ENCODE data around the gene HDGFL2. TPM values are rescaled to one million over a fixed set of nuclear protein-coding genes. Genes with fewer than 3 reads are reported as not detected.

Gene HDGFL2
- total and polyA plus RNA-seq, 8 donors = 12.8 to 32.9 (median 18.3) TPM

DNA sequence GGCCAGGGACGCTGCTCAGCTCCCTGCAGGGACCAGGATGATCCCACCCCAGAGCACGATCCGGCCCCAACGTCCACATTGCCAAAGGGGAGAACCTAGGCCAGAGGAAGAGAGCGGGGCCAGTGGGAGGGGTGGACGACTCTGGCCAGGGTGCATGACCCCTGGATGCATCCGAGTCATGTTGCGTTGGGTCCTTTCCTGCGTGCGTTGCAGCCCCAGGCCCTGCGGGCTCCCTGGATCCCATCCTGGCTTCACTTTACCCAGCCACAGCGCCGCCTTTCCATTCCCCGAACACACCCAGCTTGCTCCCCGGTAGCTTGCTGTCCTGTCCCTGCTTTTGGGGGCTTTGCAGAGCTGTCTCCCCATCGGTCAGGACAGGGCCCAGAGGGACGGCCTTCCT lies 35.7 kb downstream of the HDGFL2 start:
- DNase-seq (peak in 1 of 6 donors; percentile 17), FAIRE-seq (no peak), ATAC-seq (no peak)
- Histone ChIP-seq H3K27ac (no peak overlapping the region), H3K9me3 (no peaks in the 10 kb centered on the region), H3K36me3 (peaks cover 0 to 4% (median 0%) of the 10 kb centered on the region in 3 donors), H3K4me1 (no peaks in the 10 kb centered on the region), H3K4me3 (no peak overlapping the region), H3K27me3 (no peaks in the 10 kb centered on the region)
- 86 to 91% methylated on average over 17 of the region's 17 CpGs for WGBS, 2 donors
- intact Hi-C loops (cut with DNase I) = no loop called here
- TF ChIP-seq, protein P1, sequence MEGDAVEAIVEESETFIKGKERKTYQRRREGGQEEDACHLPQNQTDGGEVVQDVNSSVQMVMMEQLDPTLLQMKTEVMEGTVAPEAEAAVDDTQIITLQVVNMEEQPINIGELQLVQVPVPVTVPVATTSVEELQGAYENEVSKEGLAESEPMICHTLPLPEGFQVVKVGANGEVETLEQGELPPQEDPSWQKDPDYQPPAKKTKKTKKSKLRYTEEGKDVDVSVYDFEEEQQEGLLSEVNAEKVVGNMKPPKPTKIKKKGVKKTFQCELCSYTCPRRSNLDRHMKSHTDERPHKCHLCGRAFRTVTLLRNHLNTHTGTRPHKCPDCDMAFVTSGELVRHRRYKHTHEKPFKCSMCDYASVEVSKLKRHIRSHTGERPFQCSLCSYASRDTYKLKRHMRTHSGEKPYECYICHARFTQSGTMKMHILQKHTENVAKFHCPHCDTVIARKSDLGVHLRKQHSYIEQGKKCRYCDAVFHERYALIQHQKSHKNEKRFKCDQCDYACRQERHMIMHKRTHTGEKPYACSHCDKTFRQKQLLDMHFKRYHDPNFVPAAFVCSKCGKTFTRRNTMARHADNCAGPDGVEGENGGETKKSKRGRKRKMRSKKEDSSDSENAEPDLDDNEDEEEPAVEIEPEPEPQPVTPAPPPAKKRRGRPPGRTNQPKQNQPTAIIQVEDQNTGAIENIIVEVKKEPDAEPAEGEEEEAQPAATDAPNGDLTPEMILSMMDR (IDR thresholded peaks at IDR 0.05) = no peak

DNA sequence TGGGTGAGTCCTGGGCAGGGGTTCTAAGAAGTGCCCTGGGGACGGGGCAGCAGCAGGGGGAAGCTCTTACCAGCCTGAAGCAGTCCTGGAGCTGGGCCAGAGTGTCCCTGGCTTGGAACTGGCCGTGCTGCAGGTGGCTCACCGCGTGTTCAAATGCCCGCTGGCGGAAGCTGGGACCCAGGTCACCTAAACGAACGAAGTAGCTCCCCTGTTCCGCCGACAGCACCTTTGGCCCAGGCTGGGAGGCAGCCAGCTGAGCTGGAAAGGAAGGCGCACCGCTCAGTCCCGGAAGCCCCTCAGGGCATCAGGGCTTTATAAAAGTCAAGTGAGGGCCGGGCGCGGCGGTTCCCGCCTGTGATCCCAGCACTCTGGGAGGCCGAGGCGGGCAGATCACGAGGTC lies 36.6 kb downstream of the HDGFL2 start:
- no peak for ATAC-seq
- 91 to 95% methylated on average over 18 to 20 of the region's 21 CpGs for WGBS, 2 donors

DNA sequence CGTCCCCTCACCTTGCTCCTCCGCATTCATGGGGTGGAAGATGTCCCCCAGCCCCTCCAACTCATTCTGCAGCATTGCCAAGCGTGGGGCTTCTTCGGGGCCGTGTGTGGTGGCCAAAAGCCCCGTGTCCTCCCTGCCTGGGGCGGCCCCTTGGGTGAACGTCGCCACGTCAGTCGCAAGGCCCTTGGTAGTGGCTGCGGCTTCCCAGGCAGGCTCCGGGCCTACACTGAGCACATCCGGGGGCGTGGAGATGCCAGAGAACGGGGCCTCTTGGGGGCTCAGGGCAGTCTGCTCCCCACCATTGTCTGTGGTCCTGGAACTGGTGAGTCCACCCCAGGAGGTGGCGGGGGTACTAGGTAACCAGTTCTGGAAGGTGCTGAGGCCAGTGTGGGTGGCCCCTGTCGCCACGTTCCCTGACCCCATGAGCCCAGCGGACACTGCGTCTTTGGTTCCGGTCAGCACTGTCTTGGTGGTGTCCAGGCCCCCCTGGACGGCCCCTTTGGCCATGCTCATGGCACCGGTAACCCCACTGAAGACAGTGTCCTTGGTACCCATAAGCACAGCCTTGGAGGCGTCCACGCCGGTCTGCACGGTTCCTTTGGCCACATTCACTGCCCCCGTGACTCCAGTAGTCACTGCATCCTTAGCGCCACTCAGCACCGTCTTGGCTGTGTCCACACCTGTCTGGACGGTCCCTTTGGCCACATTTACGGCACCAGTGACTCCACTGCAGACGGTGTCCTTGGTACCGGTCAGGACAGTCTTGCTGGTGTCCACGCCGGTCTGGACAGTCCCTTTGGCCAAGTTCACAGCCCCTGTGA lies 38.5 kb downstream of the HDGFL2 start:
- Histone ChIP-seq H3K4me1 (no peaks in the 10 kb centered on the region), H3K36me3 (no peaks in the 10 kb centered on the region), H3K27ac (no peak overlapping the region), H3K9me3 (no peaks in the 10 kb centered on the region), H3K27me3 (no peaks in the 10 kb centered on the region), H3K4me3 (no peak overlapping the region)
- DNase-seq (no peak), ATAC-seq (peak in 1 of 4 donors; percentile 7), FAIRE-seq (no peak)
- 91 to 95% methylated on average over 37 of the region's 37 CpGs for WGBS, 2 donors
- TF ChIP-seq, protein P1 (IDR thresholded peaks at IDR 0.05) = no peak
- intact Hi-C loops (cut with DNase I) = no loop called here

More for the DNA sequence above, 36.6 kb downstream of the HDGFL2 start:
- intact Hi-C loops (cut with DNase I) = no loop called here
- no peaks in the 10 kb centered on the region for H3K4me1 ChIP-seq
- no peaks in the 10 kb centered on the region for H3K36me3 ChIP-seq
- no peak overlapping the region for H3K4me3 ChIP-seq
- no peak for FAIRE-seq
- no peaks in the 10 kb centered on the region for H3K27me3 ChIP-seq
- no peaks in the 10 kb centered on the region for H3K9me3 ChIP-seq
- DNase-seq = peak in 1 of 6 donors; percentile 38
- no peak overlapping the region for H3K27ac ChIP-seq
- TF ChIP-seq, protein P1 (IDR thresholded peaks at IDR 0.05) = no peak

DNA sequence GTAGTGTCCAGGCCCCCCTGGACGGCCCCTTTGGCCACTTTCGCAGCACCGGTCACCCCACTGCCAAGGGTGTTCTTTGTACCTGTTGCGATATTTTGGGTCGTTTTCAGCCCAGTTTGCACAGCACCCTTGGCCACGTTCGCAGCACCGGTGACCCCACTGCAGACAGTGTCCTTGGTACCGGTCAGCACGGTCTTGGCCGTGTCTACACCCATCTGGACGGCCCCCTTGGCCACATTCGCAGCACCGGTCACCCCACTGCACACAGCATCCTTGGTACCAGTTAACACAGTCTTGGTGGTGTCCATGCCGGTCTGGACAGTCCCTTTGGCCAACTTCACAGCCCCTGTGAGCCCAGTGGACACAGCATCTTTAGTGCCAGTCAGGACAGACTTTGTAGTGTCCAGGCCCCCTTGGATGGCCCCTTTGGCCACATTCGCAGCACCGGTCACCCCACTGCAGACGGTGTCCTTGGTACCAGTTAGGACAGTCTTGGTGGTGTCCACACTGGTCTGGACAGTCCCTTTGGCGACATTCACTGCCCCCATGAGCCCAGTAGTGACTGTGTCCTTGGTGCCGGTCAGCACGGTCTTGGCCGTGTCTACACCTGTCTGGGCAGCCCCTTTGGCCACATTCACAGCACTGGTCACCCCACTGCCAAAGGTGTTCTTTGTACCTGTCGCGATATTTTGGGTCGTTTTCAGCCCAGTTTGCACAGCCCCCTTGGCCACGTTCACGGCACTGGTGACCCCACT lies 39.4 kb downstream of the HDGFL2 start:
- WGBS, 2 donors = 89 to 91% methylated on average over 27 of the region's 27 CpGs
- no peak overlapping the region for H3K27ac ChIP-seq
- intact Hi-C loops (cut with DNase I) = no loop called here
- H3K9me3 ChIP-seq = no peaks in the 10 kb centered on the region
- H3K4me3 ChIP-seq = no peak overlapping the region
- TF ChIP-seq, protein P1 (IDR thresholded peaks at IDR 0.05) = no peak
- H3K4me1 ChIP-seq = no peaks in the 10 kb centered on the region
- H3K36me3 ChIP-seq = no peaks in the 10 kb centered on the region
- H3K27me3 ChIP-seq = no peaks in the 10 kb centered on the region
- no peak for ATAC-seq
- no peak for FAIRE-seq
- DNase-seq = peak in 2 of 6 donors; percentile 46 to 55

All from pancreas (tissue), 10 donors.